VCaP (cell line): ENCODE data around the gene POLR3E.

Source experiments
- H3K27ac ChIP-seq: fragments of 450-650 bp; 2 replicates; pipeline ENCODE4 v1.5.1; 2017
- CTCF ChIP-seq: fragments of 450-650 bp; conservative IDR thresholded peaks from 2 replicates; pipeline ENCODE4 v1.5.1; 2017; ENCODE audit warnings: mild to moderate bottlenecking, moderate library complexity

The POLR3E gene

DNA sequence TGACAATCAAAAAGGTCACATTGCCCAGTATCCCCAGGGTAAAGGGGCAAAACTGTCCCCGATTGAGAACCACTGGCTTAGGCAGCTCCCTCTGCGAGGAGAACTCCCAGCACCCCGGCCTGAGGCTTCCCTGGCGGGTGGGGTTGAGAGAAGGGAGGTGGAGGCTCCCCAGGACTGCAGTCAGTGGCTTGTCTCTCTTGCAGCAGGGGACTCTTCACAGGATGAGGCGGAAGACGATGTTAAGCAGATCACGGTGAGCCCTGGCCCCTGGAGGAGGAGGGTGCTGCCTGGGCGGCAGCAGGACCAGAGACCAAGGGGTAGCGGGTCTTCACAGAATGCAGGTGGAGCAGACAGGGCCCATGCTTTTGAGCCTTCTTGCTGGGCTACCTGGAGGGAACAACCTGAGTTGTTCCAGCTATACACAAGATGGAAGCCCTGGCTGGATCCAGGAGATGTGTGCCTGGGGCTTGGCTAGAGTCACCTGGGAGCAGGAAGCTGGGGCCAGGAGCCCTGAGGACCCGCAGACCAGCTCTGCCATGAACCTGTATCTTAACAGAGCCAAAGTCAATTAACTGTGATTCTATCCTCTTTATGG lies 16.8 kb downstream of the POLR3E start:
- no peak for TF ChIP-seq CTCF
- no peak overlapping the region for H3K27ac ChIP-seq

DNA sequence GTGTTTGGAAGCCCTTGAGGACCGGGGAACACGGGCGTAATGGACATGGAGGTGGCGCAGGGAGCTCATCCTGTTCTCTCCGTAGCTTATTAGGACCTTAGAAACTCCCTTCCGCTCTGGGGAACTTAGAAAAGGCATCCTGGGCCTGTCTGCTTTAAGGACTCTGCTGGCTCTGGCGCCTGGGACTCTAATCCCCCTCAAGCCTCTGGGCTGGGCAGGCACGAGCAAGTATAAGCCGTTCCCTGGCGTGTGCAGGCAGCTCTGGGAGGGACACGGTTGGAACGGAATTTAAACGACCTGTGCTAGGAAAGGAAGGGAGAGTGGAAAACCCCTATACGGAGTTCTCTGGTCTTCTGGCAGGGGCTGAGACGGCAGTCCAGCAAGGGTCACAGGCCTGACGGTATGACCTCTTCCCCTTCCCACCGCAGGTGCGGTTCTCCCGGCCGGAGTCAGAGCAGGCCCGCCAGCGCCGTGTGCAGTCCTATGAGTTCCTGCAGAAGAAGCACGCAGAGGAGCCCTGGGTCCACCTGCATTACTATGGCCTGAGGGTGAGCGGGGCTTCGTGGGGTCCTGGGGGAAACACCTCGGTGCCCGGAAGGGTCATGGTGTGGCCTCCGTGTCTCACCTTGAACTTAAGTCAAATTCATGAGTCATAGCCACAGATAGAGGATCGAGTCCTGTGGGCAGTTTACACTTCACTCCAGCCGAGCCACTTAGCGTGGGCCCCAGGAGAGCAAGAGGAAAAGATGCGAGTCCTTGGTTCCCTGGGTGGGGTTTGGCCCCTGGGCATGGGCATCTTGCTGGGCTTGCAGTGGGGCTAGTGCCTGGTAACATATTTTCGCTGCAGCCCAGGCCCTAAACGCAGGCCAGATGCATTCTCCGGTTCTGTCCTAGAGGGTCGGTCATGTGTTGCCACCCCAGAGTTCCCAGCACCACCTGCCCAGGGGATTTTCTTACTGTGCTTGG lies 17.7 kb downstream of the POLR3E start:
- TF ChIP-seq CTCF, result no peak
- H3K27ac ChIP-seq, result no peak overlapping the region

- H3K27ac ChIP-seq, result no peak overlapping the region
- TF ChIP-seq CTCF, result no peak
These were observed 18.8 kb downstream of the POLR3E start for GRCh38 chr16:22315979-22316378.

- no peak for TF ChIP-seq CTCF
- no peak overlapping the region for H3K27ac ChIP-seq
These were observed 19.2 kb downstream of the POLR3E start for GRCh38 chr16:22316411-22316811.

- no peak overlapping the region for H3K27ac ChIP-seq
- no peak for TF ChIP-seq CTCF
These were observed 19.9 kb downstream of the POLR3E start for GRCh38 chr16:22317001-22317530.

GRCh38 chr16:22317625-22318024 lies 20.4 kb downstream of the POLR3E start:
- no peak for TF ChIP-seq CTCF
- no peak overlapping the region for H3K27ac ChIP-seq

GRCh38 chr16:22318690-22319358 lies 21.6 kb downstream of the POLR3E start:
- TF ChIP-seq CTCF, result peak; percentile 63
- H3K27ac ChIP-seq, result no peak overlapping the region
